ENCODE results near the gene ZSWIM5. TPM values are rescaled to one million over a fixed set of nuclear protein-coding genes. Genes with fewer than 3 reads are reported as not detected.

Gene ZSWIM5
- total and polyA plus RNA-seq, 2 of the 8 experiments (the other 6 are each of a cell fraction or from before 2014, with no cell fraction given): 2.5 to 3.9 TPM

DNA sequence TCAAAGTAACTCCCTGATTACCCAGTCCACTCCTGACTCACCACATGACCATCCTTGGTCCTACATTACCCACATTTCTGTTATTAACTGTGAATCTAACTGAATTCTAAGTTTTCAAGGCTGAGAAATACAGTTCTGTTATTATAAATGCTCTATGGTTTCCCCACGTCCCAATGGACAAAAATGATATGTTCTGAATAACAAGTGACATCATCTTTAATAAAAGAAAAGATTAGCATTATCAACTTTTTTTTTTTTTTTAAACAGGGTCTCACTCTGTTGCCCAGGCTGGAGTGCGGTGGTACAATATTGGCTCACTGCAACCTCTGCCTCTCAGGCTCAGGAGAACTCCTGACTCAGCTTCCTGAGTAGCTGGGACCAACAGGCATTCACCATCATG, 59.6 kb downstream of the ZSWIM5 start:
- Histone ChIP-seq H4K91ac (replicated peaks; ENCODE audit: insufficient read length, low read length) (no peak overlapping the region), H3K36me3 (ENCODE audit: control insufficient read depth in 2 of 4, insufficient read depth in 4 of 4, low read length in 3 of 4) (no peaks in the 10 kb centered on the region), H3K79me1 (ENCODE audit: low read depth, low read length) (no peaks in the 10 kb centered on the region), H3K9ac (replicated peaks in 1 of 4; ENCODE audit: extremely low read depth in 1 of 4, low read depth in 3 of 4, low read length in 3 of 4) (no peak overlapping the region), H3K79me2 (ENCODE audit: control insufficient read depth in 1 of 2, insufficient read depth in 2 of 2, low read length in 2 of 2) (no peaks in the 10 kb centered on the region), H2BK15ac (ENCODE audit: low read length) (no peak overlapping the region), H4K20me1 (replicated peaks in 1 of 2; ENCODE audit: control insufficient read depth in 1 of 2, insufficient read depth in 2 of 2, low read length in 2 of 2) (no peaks in the 10 kb centered on the region), H4K5ac (ENCODE audit: insufficient read length, low read depth, low read length) (no peak overlapping the region), H2AFZ (ENCODE audit: low read length) (no peak overlapping the region), H3K23me2 (ENCODE audit: low read depth, low read length) (no peaks in the 10 kb centered on the region), H2BK12ac (ENCODE audit: low read depth, low read length) (no peak overlapping the region), H2BK20ac (ENCODE audit: low read length) (no peak overlapping the region), H2BK5ac (ENCODE audit: low read depth, low read length) (no peak overlapping the region), H3K4me2 (ENCODE audit: insufficient read depth in 1 of 2, low read depth in 2 of 2, low read length in 2 of 2) (no peak overlapping the region), H3K23ac (ENCODE audit: insufficient read length) (no peak overlapping the region), H3K27ac (ENCODE audit: low read depth, low read length) (no peak overlapping the region), H2AK5ac (ENCODE audit: low read depth, low read length) (no peak overlapping the region), H3K4me3 (ENCODE audit: extremely low read depth in 1 of 4, insufficient read depth in 2 of 4, low read depth in 3 of 4, low read length in 4 of 4) (no peak overlapping the region), H3K56ac (replicated peaks; ENCODE audit: insufficient read length, low read depth, low read length) (no peak overlapping the region), H4K8ac (ENCODE audit: extremely low read depth, insufficient read depth, low read length) (no peak overlapping the region), H3K27me3 (replicated peaks in 1 of 4; ENCODE audit: control insufficient read depth in 3 of 4, extremely low read depth in 1 of 4, insufficient read depth in 3 of 4, low read length in 3 of 4) (no peaks in the 10 kb centered on the region), H3K4me1 (replicated peaks in 1 of 4; ENCODE audit: control insufficient read depth in 3 of 4, insufficient read depth in 4 of 4, low read length in 3 of 4) (no peaks in the 10 kb centered on the region), H3K9me3 (ENCODE audit: insufficient read depth in 2 of 2, low read depth in 1 of 2, low read length in 1 of 2) (no peaks in the 10 kb centered on the region), H3K4ac (replicated peaks; ENCODE audit: insufficient read length, low read depth, low read length) (no peak overlapping the region), H3K14ac (ENCODE audit: insufficient read length) (no peak overlapping the region), H2BK120ac (replicated peaks; ENCODE audit: low read depth, low read length) (no peak overlapping the region), H3K18ac (ENCODE audit: extremely low read depth, low read length) (no peak overlapping the region)
- ChIA-PET POLR2A (ENCODE audit: partially characterized antibody) (interaction anchor here (0.6 kb wide), 1 partner anchor 425 kb away, joined by 4 read pairs; no protein-coding TSS in a partner anchor), CTCF (ENCODE audit: partially characterized antibody) (interaction anchor here (0.9 to 1.1 kb wide), 2 partner anchors 15 to 16 kb away, joined by 3 to 4 read pairs; no protein-coding TSS in a partner anchor)
- 82% methylated on average over 2 of the region's 2 CpGs; no CpG with 5 or more reads in 1 of the 2 experiments for WGBS, 2 experiments (ENCODE audit: extremely low coverage in 1 of 2, insufficient coverage in 1 of 2, insufficient read length in 1 of 2, insufficient replicate concordance in 2 of 2, low coverage in 1 of 2, low lambda C conversion rate in 2 of 2, missing lambda C conversion rate in 1 of 2)
- FAIRE-seq (no peak), DNase-seq (ENCODE audit: low read depth in 1 of 2, low spot score in 2 of 2) (no peak)
- TF ChIP-seq BRCA1 (IDR thresholded peaks at IDR 0.05; ENCODE audit: low read depth, low read length): no peak
- TF ChIP-seq GTF2F1 (IDR thresholded peaks at IDR 0.05; ENCODE audit: borderline replicate concordance, low read depth, low read length): no peak
- TF ChIP-seq CEBPB (IDR thresholded peaks at IDR 0.05; ENCODE audit: low read depth, low read length): no peak
- no peak for TF ChIP-seq CBX5 (IDR thresholded peaks at IDR 0.05; ENCODE audit: low read depth, low read length)
- TF ChIP-seq, protein P1, sequence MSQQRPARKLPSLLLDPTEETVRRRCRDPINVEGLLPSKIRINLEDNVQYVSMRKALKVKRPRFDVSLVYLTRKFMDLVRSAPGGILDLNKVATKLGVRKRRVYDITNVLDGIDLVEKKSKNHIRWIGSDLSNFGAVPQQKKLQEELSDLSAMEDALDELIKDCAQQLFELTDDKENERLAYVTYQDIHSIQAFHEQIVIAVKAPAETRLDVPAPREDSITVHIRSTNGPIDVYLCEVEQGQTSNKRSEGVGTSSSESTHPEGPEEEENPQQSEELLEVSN (IDR thresholded peaks at IDR 0.05): no peak
- TF ChIP-seq PHF8 (conservative IDR thresholded peaks at IDR 0.05; ENCODE audit: low read depth, low read length): no peak
- TF ChIP-seq RFX5 (IDR thresholded peaks at IDR 0.05; ENCODE audit: borderline replicate concordance, low read depth, low read length): no peak
- TF ChIP-seq, protein P2, sequence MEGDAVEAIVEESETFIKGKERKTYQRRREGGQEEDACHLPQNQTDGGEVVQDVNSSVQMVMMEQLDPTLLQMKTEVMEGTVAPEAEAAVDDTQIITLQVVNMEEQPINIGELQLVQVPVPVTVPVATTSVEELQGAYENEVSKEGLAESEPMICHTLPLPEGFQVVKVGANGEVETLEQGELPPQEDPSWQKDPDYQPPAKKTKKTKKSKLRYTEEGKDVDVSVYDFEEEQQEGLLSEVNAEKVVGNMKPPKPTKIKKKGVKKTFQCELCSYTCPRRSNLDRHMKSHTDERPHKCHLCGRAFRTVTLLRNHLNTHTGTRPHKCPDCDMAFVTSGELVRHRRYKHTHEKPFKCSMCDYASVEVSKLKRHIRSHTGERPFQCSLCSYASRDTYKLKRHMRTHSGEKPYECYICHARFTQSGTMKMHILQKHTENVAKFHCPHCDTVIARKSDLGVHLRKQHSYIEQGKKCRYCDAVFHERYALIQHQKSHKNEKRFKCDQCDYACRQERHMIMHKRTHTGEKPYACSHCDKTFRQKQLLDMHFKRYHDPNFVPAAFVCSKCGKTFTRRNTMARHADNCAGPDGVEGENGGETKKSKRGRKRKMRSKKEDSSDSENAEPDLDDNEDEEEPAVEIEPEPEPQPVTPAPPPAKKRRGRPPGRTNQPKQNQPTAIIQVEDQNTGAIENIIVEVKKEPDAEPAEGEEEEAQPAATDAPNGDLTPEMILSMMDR (IDR thresholded peaks at IDR 0.05; ENCODE audit: control extremely low read depth in 1 of 3, insufficient read depth in 1 of 3, low read depth in 1 of 3, low read length in 3 of 3): no peak
- TF ChIP-seq TEAD4 (IDR thresholded peaks at IDR 0.05; ENCODE audit: low read depth, low read length): no peak
